MCF 10A (cell line): Measurements from ENCODE around the gene SHISA9. TPM values are rescaled to one million over a fixed set of nuclear protein-coding genes. Genes with fewer than 3 reads are reported as not detected.

Experiments
- BruUV-seq: library from RNA; stranded (reverse); fragments of 400-500 nt; replicated peaks from 2 replicates; lab custom pipeline; 2021; lab: Mats Ljungman, UMichigan
- CTCF ChIA-PET: fragments of 300-600 bp; sonication (Branson Sonifier 250); formaldehyde crosslinking; extraction: SDS; loops from one replicate; lab custom pipeline; 2021; ENCODE audit warnings: antibody characterized with exemption, inconsistent platforms; lab: Yijun Ruan, JAX
- POLR2A ChIA-PET: fragments of 300-600, 350-650 bp; sonication (Branson Sonifier 250); formaldehyde crosslinking; extraction: SDS; loops from one replicate; lab custom pipeline; 2020; ENCODE audit warnings: antibody characterized with exemption, inconsistent platforms; lab: Yijun Ruan, JAX
- DNase-seq: peaks from one replicate; pipeline ENCODE4 v3.0.0-alpha.2; 2018; ENCODE audit not compliant: unreplicated experiment
- H3K27ac Mint-ChIP-seq: one replicate; pipeline ENCODE4 v1.8.0; 2022; ENCODE audit warnings: mild to moderate bottlenecking, low read depth, mixed read lengths; ENCODE audit not compliant: unreplicated experiment
- H3K27me3 Mint-ChIP-seq: one replicate; pipeline ENCODE4 v1.8.0; 2022; ENCODE audit warnings: mixed read lengths; ENCODE audit not compliant: insufficient read depth, unreplicated experiment
- H3K36me3 Mint-ChIP-seq: one replicate; pipeline ENCODE4 v1.8.0; 2022; ENCODE audit warnings: mild to moderate bottlenecking, moderate library complexity, mixed read lengths; ENCODE audit not compliant: insufficient read depth, unreplicated experiment
- H3K4me1 Mint-ChIP-seq: one replicate; pipeline ENCODE4 v1.8.0; 2022; ENCODE audit warnings: mixed read lengths; ENCODE audit not compliant: insufficient read depth, unreplicated experiment
- H3K4me3 Mint-ChIP-seq: one replicate; pipeline ENCODE4 v1.8.0; 2022; ENCODE audit warnings: mild to moderate bottlenecking, moderate library complexity, mixed read lengths; ENCODE audit not compliant: unreplicated experiment
- H3K9me3 Mint-ChIP-seq: one replicate; pipeline ENCODE4 v1.8.0; 2022; ENCODE audit warnings: mixed read lengths; ENCODE audit not compliant: unreplicated experiment
- intact Hi-C: fragments of 100-400 bp; cut with micrococcal nuclease; formaldehyde crosslinking; loops from 2 replicates; pipeline ENCODE4 v1.14.1; 2022
- total RNA-seq: library from RNA; stranded (reverse); gene quantifications from 2 replicates; pipeline ENCODE4 v1.2.3, GENCODE V29; 2022
- TF ChIP-seq, protein P1 (sequence below): fragments of 200-600 bp; IDR thresholded peaks from one replicate; pipeline ENCODE4 v1.8.0; 2022; ENCODE audit warnings: antibody characterized with exemption, mild to moderate bottlenecking; ENCODE audit not compliant: unreplicated experiment

The SHISA9 gene
- total RNA-seq, 1 experiment from 2014 or later: 8.0 TPM

DNA sequence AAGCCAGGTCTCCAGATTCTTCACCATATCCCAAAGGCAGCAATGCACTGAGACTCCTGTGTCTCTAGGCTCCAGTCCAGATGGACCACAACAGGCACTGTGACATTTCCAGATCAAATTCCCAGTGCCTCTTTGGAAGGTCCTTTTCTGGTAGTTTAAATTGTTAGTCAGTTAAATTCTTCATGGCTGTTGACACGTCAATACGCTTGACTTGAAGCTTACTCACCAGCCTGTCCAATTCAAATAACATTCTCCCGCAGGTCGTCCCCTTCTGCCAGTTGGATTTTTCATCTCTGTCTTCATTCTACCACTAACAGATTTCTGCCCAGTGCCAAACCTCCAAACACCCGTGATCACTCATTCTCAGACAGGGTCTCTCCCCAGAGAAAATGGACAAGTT, 86.7 kb downstream of the SHISA9 start:
- no peaks in the 10 kb centered on the region for H3K4me1 Mint-ChIP-seq
- H3K27me3 Mint-ChIP-seq: no peaks in the 10 kb centered on the region
- TF ChIP-seq, protein P1, sequence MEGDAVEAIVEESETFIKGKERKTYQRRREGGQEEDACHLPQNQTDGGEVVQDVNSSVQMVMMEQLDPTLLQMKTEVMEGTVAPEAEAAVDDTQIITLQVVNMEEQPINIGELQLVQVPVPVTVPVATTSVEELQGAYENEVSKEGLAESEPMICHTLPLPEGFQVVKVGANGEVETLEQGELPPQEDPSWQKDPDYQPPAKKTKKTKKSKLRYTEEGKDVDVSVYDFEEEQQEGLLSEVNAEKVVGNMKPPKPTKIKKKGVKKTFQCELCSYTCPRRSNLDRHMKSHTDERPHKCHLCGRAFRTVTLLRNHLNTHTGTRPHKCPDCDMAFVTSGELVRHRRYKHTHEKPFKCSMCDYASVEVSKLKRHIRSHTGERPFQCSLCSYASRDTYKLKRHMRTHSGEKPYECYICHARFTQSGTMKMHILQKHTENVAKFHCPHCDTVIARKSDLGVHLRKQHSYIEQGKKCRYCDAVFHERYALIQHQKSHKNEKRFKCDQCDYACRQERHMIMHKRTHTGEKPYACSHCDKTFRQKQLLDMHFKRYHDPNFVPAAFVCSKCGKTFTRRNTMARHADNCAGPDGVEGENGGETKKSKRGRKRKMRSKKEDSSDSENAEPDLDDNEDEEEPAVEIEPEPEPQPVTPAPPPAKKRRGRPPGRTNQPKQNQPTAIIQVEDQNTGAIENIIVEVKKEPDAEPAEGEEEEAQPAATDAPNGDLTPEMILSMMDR: no peak
- no TSS peak for BruUV-seq
- CTCF ChIA-PET: no interaction called here
- H3K9me3 Mint-ChIP-seq: peaks cover 7% of the 10 kb centered on the region
- POLR2A ChIA-PET: no interaction called here
- no peak overlapping the region for H3K4me3 Mint-ChIP-seq
- no peaks in the 10 kb centered on the region for H3K36me3 Mint-ChIP-seq
- intact Hi-C loops: no loop called here
- DNase-seq: no peak
- H3K27ac Mint-ChIP-seq: no peak overlapping the region

DNA sequence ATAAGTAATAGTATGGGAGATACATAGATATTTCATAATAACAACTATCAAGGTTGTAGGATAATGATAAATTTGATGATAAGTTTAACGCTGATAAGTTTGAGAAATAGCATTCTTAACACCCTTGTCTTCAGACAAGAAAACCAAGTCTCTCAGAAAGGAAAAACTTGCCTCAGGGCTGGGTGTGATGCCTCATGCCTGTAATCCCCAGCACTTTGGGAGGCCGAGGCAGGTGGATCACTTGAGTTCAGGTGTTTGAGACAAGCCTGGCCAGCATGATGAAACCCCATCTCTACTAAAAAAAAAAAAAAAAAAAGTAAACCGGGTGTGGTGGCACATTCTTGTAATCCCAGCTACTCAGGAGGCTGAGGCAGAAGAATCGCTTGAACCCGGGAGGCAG, 90.7 kb downstream of the SHISA9 start:
- no peak for DNase-seq
- Mint-ChIP-seq H3K4me3 (no peak overlapping the region), H3K4me1 (no peaks in the 10 kb centered on the region), H3K27ac (no peak overlapping the region), H3K36me3 (no peaks in the 10 kb centered on the region), H3K9me3 (peaks cover 7% of the 10 kb centered on the region), H3K27me3 (no peaks in the 10 kb centered on the region)
- ChIA-PET POLR2A (no interaction called here), CTCF (no interaction called here)
- TF ChIP-seq, protein P1: no peak
- BruUV-seq: no TSS peak
- intact Hi-C loops: no loop called here

DNA sequence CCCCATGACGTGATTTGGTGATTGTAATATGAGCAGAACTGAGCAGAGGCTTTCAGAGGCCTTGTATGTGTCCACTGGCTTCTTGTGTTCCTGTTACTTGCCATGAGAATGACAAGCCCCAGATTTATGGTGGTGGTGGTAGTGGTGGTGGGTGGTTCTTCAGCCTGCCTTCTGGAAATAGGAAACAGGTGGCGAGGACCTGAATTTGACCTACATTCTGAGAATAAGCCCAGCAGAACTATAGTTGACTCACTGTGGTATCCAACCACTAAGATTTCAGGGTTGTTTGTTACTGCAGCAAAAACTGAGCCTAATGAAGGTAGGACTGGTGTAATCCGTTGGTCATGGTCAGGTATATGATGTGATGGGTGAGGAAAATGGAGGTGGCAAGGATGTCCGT, 93.0 kb downstream of the SHISA9 start:
- TF ChIP-seq, protein P1: no peak
- intact Hi-C loops: no loop called here
- ChIA-PET POLR2A (no interaction called here), CTCF (no interaction called here)
- Mint-ChIP-seq H3K27me3 (no peaks in the 10 kb centered on the region), H3K4me3 (no peak overlapping the region), H3K4me1 (no peaks in the 10 kb centered on the region), H3K36me3 (no peaks in the 10 kb centered on the region), H3K27ac (no peak overlapping the region), H3K9me3 (peaks cover 7% of the 10 kb centered on the region)
- no TSS peak for BruUV-seq
- DNase-seq: no peak

DNA sequence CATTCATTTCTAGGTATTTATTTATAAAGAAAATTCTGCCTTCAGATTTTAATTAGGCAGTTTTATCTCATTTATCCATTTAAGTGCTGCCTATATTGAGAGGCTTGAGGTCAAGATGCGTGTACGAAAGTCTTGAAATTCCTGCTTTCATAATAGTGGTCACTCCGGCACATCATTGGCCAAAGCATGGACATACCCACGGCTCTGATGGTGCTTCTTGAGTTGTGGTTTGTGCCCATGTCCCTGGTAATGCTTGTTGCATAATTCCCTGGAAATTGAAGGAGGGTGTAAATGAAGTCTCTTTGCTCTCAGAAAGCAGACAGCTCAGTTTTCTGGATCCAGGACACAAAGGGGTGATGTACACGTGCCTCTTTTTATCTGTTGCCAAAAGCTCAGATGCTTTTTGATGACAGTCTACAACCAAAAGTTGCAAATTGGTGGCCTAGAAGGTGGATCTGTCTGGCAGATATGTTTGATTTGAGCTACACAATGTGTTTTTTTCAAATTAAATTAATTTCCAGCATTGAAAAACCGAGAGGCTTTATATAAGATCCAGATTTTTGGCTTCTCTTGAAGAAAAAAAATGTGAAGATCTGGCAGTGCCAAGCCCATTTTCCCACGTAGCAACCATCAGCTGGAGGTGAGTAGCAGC, 94.4 kb downstream of the SHISA9 start:
- Mint-ChIP-seq H3K36me3 (no peaks in the 10 kb centered on the region), H3K27ac (no peak overlapping the region), H3K4me3 (no peak overlapping the region), H3K27me3 (no peaks in the 10 kb centered on the region), H3K9me3 (no peaks in the 10 kb centered on the region), H3K4me1 (no peaks in the 10 kb centered on the region)
- TF ChIP-seq, protein P1: no peak
- POLR2A ChIA-PET: no interaction called here
- intact Hi-C loops: no loop called here
- no TSS peak for BruUV-seq
- DNase-seq: no peak
- CTCF ChIA-PET: interaction anchor here (0.5 kb wide), 1 partner anchor 1441 kb away, joined by 3 read pairs; no protein-coding TSS in a partner anchor
